AG10803 (cell line): ENCODE results near the gene ZAP70.

Source experiments
- DNase-seq: peaks from one replicate; pipeline ENCODE4 v3.0.0; 2010; ENCODE audit warnings: low read depth
- H3K4me3 ChIP-seq: 2 replicates; pipeline ENCODE4 v1.5.1; 2011; ENCODE audit warnings: mild to moderate bottlenecking, low read length, control low read depth
- TF ChIP-seq, protein P1 (sequence below): conservative IDR thresholded peaks from 2 replicates; pipeline ENCODE4 v1.5.1; 2011; ENCODE audit warnings: mild to moderate bottlenecking, low read length, control low read depth, inconsistent platforms

ZAP70 gene

DNA sequence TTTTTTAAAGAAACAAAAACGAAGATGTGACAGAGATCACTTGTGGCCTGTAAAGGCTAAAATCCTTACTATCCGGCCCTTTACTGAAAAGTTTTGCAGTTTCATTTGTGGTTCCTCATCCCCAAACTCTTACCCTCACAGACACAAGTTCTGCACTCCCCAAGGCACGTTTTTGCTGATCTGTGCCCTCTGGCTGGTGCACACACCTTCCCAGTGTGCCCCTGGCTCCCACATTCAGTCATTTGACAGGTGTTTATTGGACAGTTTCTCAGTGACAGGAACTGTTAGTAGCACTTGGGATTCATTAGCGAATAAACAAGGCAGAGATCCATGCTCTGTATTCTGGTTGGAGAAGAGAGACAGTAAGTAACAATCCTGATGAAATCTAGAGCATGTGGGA lies 22.8 kb downstream of the ZAP70 start:
- TF ChIP-seq, protein P1, sequence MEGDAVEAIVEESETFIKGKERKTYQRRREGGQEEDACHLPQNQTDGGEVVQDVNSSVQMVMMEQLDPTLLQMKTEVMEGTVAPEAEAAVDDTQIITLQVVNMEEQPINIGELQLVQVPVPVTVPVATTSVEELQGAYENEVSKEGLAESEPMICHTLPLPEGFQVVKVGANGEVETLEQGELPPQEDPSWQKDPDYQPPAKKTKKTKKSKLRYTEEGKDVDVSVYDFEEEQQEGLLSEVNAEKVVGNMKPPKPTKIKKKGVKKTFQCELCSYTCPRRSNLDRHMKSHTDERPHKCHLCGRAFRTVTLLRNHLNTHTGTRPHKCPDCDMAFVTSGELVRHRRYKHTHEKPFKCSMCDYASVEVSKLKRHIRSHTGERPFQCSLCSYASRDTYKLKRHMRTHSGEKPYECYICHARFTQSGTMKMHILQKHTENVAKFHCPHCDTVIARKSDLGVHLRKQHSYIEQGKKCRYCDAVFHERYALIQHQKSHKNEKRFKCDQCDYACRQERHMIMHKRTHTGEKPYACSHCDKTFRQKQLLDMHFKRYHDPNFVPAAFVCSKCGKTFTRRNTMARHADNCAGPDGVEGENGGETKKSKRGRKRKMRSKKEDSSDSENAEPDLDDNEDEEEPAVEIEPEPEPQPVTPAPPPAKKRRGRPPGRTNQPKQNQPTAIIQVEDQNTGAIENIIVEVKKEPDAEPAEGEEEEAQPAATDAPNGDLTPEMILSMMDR: no peak
- no peak overlapping the region for H3K4me3 ChIP-seq
- DNase-seq: no peak

DNA sequence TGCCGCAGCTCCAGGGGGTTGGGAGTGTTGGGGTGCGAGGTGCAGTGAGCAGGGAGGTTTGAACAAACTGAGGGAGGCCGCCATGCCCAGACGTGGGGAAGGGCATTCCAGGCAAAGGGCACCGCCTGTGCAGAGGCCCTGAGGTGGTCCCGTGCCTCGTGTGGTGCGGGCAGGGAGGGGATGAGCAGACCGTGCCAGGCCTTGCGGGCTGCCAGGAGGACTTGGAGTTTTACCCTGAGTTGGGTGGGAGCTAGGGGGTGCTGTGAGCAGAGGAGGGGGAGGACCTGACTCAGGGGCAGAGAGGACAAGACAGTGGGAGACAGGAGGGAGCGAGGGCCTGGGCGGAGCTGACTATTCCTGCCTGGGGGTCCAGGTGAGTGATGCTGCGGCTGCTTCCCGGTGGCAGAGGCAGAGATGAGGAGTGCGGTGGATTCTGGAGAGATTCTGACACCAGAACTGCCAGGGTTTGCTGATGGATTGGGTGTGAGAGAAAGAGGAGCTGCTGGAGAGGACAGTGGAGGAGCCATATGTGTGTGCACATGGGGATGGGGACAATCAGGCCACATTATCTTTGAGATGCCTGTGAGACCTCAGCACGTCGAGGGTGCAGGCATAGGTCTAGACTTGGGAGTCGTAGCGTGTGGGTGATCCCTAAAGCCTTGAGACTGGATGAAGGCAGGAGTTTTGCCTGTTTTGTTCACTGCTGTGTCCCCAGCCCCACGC lies 23.4 kb downstream of the ZAP70 start:
- TF ChIP-seq, protein P1: no peak
- no peak for DNase-seq
- no peak overlapping the region for H3K4me3 ChIP-seq

DNA sequence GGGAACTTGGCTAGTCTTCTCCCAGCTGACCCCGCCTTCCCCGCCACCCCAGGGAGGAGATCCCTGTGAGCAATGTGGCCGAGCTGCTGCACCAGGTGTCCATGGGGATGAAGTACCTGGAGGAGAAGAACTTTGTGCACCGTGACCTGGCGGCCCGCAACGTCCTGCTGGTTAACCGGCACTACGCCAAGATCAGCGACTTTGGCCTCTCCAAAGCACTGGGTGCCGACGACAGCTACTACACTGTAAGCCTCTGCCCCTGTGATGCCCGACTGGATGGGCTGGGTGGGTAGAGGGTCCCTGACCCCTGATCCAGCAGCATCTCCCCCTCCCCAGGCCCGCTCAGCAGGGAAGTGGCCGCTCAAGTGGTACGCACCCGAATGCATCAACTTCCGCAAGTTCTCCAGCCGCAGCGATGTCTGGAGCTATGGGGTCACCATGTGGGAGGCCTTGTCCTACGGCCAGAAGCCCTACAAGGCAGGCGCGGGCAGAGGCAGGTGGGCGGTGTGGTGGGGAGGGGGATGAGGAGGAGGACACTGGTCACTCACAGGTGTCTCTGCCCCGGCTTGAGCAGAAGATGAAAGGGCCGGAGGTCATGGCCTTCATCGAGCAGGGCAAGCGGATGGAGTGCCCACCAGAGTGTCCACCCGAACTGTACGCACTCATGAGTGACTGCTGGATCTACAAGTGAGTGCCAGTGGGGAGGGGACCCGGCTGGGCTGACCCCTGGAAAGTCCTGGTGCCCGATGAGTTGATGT lies 24.2 kb downstream of the ZAP70 start:
- no peak overlapping the region for H3K4me3 ChIP-seq
- no peak for DNase-seq
- TF ChIP-seq, protein P1: no peak

DNA sequence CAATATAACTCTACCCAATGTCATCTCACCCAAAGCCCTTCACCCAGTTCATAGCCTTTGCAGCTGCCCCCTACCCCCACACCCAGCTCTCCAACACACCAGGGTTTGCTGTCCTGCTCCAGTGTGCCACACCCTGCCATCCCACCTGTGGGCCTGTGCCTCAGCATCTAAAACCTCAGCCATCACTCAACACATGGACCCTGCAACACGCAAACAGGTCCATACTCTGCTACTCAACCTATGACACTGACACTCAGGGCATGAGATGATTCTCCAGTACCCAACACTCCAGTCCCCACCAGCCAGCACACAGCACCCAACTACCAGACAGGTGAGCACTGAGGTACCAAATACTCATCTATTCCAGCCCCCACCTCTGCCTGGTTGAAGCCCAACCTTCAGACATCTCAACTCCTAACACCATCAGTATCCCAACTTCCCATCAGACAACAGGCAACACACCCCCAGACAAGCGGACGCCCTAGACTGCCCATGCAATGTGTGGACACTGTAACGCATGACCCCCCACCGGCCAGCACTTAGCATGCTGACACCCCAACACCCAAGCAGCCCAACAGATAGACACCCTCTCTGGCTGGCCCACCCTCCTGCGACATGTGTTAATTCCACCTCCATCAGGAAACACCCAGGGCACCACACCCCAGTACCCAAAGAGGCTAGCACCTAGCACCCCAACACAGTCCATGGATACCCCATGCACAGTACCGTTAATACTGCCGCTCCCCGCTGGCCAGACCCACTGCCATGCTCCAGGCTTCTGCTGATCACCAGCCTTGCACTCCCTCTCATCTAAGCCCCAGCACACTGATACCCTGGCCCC lies 25.0 kb downstream of the ZAP70 start:
- H3K4me3 ChIP-seq: no peak overlapping the region
- no peak for DNase-seq
- TF ChIP-seq, protein P1: no peak

DNA sequence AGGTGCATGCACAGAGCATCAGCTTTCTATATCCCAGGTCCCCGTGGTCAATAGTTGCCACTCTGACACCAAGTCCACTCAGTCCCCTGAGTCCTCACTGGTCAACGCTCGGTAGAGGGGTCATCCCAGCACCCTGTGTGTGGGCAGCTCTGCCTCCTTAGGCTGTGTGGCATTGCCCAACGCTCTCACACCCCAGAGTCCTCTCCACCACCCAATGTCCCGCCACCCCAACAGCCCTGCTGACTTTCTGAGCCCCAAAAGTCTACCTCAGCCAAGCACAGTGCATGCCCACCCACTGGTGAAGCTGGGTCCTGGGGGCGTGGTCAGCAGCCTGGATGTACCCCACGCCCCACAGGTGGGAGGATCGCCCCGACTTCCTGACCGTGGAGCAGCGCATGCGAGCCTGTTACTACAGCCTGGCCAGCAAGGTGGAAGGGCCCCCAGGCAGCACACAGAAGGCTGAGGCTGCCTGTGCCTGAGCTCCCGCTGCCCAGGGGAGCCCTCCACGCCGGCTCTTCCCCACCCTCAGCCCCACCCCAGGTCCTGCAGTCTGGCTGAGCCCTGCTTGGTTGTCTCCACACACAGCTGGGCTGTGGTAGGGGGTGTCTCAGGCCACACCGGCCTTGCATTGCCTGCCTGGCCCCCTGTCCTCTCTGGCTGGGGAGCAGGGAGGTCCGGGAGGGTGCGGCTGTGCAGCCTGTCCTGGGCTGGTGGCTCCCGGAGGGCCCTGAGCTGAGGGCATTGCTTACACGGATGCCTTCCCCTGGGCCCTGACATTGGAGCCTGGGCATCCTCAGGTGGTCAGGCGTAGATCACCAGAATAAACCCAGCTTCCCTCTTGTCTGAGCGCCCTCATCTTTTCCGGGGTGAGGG lies 25.9 kb downstream of the ZAP70 start:
- TF ChIP-seq, protein P1: no peak
- no peak for DNase-seq

DNA sequence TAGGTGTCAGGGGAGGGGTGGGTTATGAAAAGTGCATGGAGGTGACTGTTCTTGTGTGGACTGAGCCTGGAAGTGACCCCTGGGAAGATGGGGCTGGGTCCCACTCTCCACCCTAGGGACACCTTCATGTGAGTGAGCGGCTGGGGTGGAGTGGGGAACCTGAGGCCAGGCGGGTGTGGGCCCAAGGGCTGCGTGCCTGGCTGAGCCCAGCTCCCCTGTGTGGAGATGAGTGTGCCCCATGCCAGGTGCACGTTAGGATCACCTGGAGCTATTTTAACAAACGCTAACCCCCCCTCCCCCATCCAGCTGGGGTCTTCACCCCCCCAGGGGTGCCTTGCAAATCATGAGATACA lies 26.5 kb downstream of the ZAP70 start:
- TF ChIP-seq, protein P1: no peak
- no peak for DNase-seq

More for the DNA sequence above, 25.9 kb downstream of the ZAP70 start:
- no peak overlapping the region for H3K4me3 ChIP-seq

More for the DNA sequence above, 26.5 kb downstream of the ZAP70 start:
- no peak overlapping the region for H3K4me3 ChIP-seq
